K562 treated with DMSO at 1 percent for 12 hours (cell line): ENCODE measurements around the gene HNRNPU. TPM values are rescaled to one million over a fixed set of nuclear protein-coding genes. Genes with fewer than 3 reads are reported as not detected.

Experiments
- total RNA-seq: library from RNA; unstranded; fragments of 300-600 nt; gene quantifications from 2 replicates; pipeline ENCODE4 v1.2.3, GENCODE V29; 2022; ENCODE audit not compliant: insufficient read depth

The HNRNPU gene
- 88.3 and 193 TPM in 2 replicates for total RNA-seq

DNA sequence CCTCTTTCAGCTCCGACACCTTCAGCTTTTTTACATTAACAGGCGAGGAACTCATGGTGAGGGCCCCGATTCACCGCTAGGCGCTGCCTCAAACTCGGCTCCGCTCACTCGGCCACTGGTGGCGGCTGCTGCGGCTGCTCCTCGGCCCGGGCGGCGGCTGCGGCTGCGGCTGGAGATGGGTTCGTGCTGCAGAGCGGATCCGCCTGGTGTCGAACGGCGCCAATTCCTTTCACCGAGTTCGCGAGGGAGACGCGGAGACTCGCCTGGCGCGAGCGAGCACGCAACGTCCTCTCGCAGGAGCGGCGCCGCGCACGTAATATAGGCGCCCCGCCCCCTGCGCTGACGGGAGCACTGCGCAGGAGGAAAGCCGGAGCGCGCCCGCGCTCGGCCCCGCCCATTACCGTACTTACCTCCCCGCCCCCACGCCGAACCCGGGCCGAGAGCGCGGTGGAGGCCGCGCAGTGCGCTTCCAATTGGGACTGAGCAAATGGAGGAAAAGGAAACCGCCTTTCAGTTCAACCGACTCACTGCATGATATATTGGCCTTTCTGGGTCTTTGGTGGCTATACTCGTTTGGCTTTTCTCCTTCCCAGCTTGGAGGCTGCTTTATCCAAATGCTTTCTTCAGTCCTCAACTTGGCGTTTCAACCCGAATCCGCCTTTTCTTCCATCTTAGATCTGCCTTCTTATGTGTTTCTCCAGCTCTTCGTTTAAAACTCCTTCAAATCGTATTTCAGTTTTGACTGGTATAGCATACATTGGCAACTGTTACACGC lies at the start of gene HNRNPU:
Gene HNRNPU (minus strand): TSS at position 291 of the 775 bp plus-strand sequence. CDS start 236 bp downstream, at position 55.

DNA sequence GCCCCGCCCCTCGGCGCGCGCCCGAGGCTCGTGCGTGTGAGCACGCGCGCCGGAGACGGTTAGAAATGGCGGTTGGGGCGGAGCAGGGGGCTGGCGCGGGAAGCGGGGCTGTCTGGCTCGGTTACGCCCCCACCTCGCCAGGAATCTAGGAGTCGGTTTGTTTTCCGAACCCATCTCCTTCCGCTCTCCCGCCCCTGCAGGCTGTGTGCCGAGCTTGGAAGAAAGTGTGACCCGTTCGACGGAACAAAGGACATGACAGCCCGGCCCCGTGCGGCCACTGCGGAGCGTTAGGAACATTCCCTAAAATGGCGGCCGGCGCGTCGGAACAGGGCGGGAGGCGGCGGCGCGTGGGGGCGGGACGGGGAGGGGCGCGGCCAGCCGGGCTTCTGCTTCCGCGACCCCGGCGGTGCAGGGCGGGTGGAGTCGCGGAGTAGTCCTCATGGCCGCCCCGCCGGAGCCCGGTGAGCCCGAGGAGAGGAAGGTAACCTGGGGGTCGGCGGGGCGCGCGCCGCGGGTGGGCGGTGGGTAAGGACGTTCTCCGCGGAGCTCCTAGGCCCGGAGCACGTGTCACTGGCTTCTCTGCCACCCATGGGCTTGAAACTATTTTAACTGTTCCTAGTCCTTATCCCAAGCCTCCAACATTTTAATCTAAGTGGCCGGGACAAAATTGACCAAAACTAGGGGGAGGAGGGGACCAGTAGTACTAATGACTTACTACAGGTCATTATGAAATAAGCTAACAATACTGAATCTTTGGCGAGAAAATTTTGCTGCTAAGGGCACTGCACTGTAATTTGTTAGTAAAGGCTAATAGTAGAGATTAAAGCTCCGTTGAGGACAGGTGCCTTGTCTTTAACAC lies 28.8 kb downstream of the HNRNPU start, which contains the start of gene COX20:
Gene COX20 (plus strand): TSS at position 383 of the 859 bp plus-strand sequence. CDS start 57 bp downstream, at position 440.

Other genes with a start within 250 kb of the HNRNPU start
- gene DESI2, start 211.4 kb downstream of the HNRNPU start, total RNA-seq = 8.5 and 31.6 TPM in 2 replicates
- 13.9 and 25.8 TPM in 2 replicates for gene COX20, start 28.9 kb downstream of the HNRNPU start, total RNA-seq